KOPT-K1 (cell line): ENCODE results near the gene HAVCR2.
A peak's percentile ranks its signal among the peaks of the same experiment; 100 is the strongest.

Experiments used
- H3K27ac ChIP-seq: fragments of 200-600 bp; sonication (generic); 2 replicates; pipeline ENCODE4 v1.5.1; 2016; ENCODE audit warnings: antibody characterized with exemption, mild to moderate bottlenecking, low read depth, low read length; ENCODE audit not compliant: poor library complexity, severe bottlenecking
- H3K36me3 ChIP-seq: fragments of 200-600 bp; sonication (generic); 2 replicates; pipeline ENCODE4 v1.5.1; 2017; ENCODE audit warnings: antibody characterized with exemption, mild to moderate bottlenecking, low read length, moderate library complexity; ENCODE audit not compliant: insufficient read depth
- H3K9me3 ChIP-seq: fragments of 200-600 bp; sonication (generic); 2 replicates; pipeline ENCODE4 v1.5.1; 2017; ENCODE audit warnings: antibody characterized with exemption, low read length, mild to moderate bottlenecking; ENCODE audit not compliant: insufficient read depth, poor library complexity, severe bottlenecking

HAVCR2 gene

DNA sequence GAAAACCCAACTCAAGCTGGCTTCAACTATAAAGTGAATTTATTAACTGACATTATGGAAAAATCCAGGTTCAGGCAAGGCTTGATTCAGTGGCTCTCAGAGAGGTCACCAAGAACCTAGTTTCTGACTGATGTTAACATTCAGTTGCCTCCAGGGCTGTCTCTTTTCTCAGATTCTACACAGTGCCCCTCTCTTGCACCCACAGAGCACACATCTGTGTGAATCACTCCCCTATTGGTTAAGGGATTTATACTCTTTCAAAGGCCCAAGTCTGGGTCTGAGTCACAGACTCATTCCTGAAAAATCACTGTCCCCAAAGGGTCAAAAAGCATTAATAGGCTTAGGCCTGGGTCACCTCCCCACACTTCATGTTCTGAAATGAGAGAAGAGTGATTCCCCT, 6.2 kb upstream of the HAVCR2 start:
- Histone ChIP-seq H3K27ac (no peak overlapping the region), H3K36me3 (no peaks in the 10 kb centered on the region), H3K9me3 (no peaks in the 10 kb centered on the region)

DNA sequence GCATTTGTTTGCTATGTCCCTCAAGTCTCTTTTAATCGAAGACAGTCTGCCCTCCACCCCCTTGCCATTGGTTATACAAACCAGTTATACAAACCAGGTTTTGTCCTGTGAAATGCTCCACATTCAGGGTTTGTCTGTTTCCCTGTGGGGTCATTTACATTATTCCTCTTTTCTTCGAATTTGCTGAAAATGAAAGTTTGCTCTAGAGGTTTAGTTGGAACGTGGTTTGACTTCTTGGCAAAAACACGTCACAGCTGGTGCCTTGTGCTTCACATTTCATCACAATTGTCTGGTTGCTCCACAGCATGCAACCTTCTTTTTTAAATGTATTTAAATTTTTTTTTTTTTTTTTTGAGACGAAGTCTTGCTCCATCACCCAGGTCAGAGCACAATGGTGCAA, 4.2 kb upstream of the HAVCR2 start:
- Histone ChIP-seq H3K9me3 (no peaks in the 10 kb centered on the region), H3K36me3 (no peaks in the 10 kb centered on the region), H3K27ac (no peak overlapping the region)

DNA sequence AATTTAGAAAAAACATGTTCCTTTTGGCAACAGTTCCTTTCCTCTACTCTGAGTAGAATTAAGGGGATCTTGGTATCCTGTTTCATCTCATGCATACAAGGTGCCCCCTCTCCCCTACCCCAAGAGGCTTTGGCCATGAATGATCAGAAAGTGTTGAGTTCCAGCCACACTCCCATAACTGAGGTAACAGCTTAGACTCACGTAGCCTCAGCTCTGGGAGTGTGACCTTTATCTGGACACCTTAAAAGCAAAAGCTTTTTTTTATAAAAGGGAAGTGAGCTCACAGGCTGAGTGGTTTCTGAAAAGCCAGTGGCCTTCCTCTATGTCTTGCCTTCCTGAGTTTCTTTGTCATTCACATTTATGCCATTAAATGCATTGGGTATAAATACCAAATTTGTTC, 900 bp upstream of the HAVCR2 start:
- Histone ChIP-seq H3K27ac (peak overlapping the region; percentile 33), H3K36me3 (no peaks in the 10 kb centered on the region), H3K9me3 (no peaks in the 10 kb centered on the region)

DNA sequence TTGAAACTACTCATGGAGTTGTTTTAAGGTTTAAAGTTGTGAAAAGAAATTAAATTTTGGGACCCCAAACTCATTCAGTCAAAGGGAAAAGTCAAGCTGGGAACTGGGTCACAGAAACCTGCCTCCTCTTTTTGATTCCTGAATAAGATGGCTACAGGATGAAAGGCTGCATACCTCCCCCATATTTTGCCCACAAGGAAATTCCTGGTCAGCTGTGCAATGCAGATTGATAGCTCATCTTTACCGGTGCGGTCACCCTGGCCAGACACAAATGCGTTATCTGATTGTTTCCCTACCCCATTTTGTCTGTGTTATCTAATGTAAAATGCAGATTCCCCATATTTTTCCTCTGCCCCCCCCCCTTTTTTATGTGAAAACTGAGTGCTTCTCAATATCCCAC, 1.3 kb downstream of the HAVCR2 start:
- no peaks in the 10 kb centered on the region for H3K9me3 ChIP-seq
- H3K36me3 ChIP-seq, result no peaks in the 10 kb centered on the region
- H3K27ac ChIP-seq, result no peak overlapping the region

DNA sequence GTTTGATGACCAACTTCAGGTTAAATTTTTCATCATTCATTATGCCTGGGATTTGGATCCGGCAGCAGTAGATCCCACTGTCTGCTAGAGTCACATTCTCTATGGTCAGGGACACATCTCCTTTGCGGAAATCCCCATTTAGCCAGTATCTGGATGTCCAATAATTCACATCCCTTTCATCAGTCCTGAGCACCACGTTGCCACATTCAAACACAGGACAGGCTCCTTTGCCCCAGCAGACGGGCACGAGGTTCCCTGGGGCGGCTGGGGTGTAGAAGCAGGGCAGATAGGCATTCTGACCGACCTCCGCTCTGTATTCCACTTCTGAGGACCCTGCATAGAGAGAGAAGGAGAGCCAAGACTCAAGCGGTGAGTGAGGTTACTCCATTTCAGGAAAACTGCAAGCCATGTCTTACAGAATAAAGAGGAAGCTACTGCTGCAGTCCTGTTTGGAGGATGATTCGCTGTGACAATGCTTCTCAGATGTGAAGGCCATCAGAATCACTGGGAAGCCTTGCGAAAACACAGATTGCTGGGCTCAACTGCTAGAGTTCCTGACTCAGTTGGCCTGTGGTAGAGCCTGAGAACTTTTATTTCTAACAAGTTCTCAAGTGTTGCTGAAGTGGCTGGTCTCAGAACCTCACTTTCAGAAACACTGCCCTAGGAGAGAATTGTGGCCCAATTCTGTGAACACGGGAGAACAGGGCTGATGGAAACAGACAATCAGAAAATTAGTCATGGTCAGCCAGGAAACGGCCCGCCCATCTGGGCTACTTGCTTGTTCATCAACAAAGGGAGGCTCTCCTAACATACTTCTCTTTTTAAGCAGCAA, 2.0 kb downstream of the HAVCR2 start:
- H3K27ac ChIP-seq, result no peak overlapping the region
- H3K36me3 ChIP-seq, result no peaks in the 10 kb centered on the region
- H3K9me3 ChIP-seq, result no peaks in the 10 kb centered on the region

GRCh38 chr5:157100140-157100679, 8.6 kb downstream of the HAVCR2 start:
- Histone ChIP-seq H3K27ac (no peak overlapping the region), H3K9me3 (no peaks in the 10 kb centered on the region), H3K36me3 (no peaks in the 10 kb centered on the region)

GRCh38 chr5:157088342-157088990, 20.4 kb downstream of the HAVCR2 start:
- Histone ChIP-seq H3K27ac (no peak overlapping the region), H3K36me3 (no peaks in the 10 kb centered on the region), H3K9me3 (no peaks in the 10 kb centered on the region)

DNA sequence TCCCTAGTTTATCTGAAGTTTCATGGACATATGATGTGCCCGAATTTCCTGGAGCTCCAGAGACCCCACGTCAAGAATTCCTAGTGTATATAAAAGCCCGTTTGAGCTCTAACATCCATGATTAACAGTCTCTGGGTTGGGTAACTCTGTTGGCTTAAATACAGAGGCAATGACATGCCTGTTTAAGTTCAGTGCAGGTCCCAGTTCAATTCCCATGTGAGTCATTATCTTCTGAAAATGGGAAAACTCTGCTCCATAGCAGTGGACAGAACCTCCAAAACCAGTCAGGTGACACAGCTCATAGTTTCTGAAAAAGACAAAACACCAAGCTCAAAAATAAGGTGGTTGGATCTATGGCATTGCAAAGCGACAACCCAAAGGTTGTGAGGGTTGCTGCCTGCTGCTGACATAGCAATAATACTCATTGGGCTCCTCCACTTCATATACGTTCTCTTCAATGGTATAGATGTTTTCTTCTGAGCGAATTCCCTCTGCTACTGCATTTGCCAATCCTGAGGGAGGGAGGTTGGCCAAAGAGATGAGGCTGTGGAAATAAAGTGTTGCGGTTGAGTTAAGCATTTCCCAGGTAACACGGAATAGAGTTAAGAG, 22.0 kb downstream of the HAVCR2 start:
- no peak overlapping the region for H3K27ac ChIP-seq
- H3K9me3 ChIP-seq, result no peaks in the 10 kb centered on the region
- no peaks in the 10 kb centered on the region for H3K36me3 ChIP-seq

- Histone ChIP-seq H3K27ac (no peak overlapping the region), H3K36me3 (no peaks in the 10 kb centered on the region), H3K9me3 (no peaks in the 10 kb centered on the region)
Observed at GRCh38 chr5:157085930-157086329, 22.9 kb downstream of the HAVCR2 start.

DNA sequence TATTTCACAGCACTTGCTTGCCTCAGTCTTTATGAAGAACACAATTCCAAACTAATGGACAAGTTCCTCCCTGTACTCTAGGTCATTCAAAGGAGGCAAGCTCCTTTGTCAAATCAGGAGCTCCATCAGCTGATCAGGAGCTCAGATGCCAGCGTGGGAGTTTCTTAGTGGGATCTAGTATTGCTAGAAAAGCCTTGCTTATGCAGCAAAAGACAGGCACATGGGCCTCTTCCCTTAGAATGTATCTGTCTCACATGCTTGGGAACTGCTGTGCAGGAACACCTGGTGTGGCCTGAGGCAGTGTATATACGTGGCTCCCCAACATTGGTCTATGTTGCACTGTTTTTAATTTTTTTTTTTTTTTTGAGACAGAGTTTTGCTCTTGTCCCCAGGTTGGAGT, 28.6 kb downstream of the HAVCR2 start:
- no peak overlapping the region for H3K27ac ChIP-seq
- no peaks in the 10 kb centered on the region for H3K9me3 ChIP-seq
- no peaks in the 10 kb centered on the region for H3K36me3 ChIP-seq

DNA sequence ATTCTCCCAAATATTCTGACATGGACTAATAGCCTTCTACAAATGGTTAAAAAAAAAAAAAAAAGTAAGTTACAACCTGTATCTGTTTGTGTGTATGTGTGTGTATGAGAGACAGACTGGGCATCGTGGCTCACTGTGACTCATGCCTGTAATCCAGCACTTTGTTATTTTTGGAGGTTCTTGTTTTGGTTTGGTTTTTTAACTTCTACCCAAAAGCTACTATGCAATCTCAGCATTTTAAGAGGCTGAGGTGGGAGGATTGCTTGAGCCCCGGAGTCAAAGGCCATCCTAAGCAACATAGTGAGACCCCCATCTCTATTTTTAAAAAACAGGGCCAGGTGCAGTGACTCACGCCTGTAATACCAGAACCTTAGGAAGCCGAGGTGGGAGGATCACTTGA, 32.3 kb downstream of the HAVCR2 start:
- Histone ChIP-seq H3K27ac (no peak overlapping the region), H3K9me3 (no peaks in the 10 kb centered on the region), H3K36me3 (no peaks in the 10 kb centered on the region)

GRCh38 chr5:157072508-157072907, 36.3 kb downstream of the HAVCR2 start:
- Histone ChIP-seq H3K9me3 (no peaks in the 10 kb centered on the region), H3K36me3 (no peaks in the 10 kb centered on the region), H3K27ac (no peak overlapping the region)

DNA sequence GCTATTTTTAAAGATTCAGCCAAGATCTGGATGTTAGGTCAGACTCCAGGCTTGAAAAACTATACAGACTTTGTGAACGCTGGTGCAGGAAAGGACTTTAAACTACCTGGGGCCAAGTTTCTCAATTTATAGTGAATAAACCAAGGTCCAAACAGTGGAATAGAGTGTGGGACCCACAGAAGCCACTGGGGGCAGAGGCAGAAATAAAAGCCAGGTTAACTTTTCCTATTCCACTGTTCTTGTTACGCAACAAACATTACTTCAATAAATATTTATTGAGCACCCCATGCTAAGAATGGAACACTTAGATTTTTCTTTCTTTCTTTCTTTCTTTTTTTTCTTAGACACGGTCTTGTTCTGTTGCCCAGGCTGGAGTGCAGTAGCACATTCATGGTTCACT, 38.9 kb downstream of the HAVCR2 start:
- H3K36me3 ChIP-seq, result no peaks in the 10 kb centered on the region
- H3K27ac ChIP-seq, result no peak overlapping the region
- H3K9me3 ChIP-seq, result no peaks in the 10 kb centered on the region

DNA sequence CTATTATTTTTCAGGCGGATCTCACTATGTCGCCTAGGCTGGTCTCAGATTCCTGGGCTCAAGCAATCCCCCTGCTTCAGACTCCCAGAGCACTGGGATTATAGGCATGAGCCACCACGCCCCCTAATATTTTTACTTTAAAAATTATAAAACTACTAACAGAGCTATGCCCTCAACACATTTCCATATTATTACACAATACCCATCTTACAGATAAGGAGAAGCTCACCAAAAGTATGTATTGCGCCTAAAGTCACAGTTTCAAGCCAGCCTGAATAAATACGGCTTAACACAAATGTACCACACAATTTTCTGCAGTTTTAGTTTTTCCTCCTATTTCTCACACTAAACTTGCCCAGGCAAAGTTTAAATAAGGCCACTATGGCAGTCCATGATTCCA, 40.1 kb downstream of the HAVCR2 start:
- Histone ChIP-seq H3K27ac (no peak overlapping the region), H3K9me3 (no peaks in the 10 kb centered on the region), H3K36me3 (no peaks in the 10 kb centered on the region)

DNA sequence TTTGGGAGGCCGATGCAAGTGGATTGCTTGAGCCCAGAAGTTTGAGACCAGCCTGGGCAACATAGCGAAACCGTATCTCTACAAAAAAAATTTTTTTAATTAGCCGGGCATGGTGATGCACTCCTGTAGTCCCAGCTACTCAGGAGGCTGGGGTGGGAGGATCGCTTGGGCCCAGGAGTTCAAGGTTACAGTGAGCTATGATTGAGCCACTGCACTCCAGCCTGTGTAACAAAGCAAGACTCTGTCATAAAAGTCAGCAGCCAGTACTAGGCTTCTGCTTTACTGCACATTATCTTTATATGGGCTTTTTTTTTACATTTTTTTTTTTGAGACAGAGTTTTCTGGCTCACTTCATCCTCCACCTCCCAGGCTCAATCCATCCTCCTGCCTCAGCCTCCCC, 40.5 kb downstream of the HAVCR2 start:
- no peak overlapping the region for H3K27ac ChIP-seq
- H3K36me3 ChIP-seq, result no peaks in the 10 kb centered on the region
- H3K9me3 ChIP-seq, result no peaks in the 10 kb centered on the region
